H1 (cell line): ENCODE measurements around the gene CYP17A1. TPM values are rescaled to one million over a fixed set of nuclear protein-coding genes. Genes with fewer than 3 reads are reported as not detected.

Experiments used
- GABPA ChIP-seq: IDR thresholded peaks from 2 replicates; pipeline ENCODE4 v1.6.1; 2011; ENCODE audit warnings: mild to moderate bottlenecking, low read length, moderate library complexity, borderline replicate concordance; ENCODE audit not compliant: insufficient read depth
- GTF2F1 ChIP-seq: IDR thresholded peaks from 2 replicates; pipeline ENCODE4 v1.6.1; 2012; ENCODE audit warnings: low read depth, low read length, improper control_type of control experiment, borderline replicate concordance
- HDAC2 ChIP-seq, 2 experiments: fragments of 300-600 bp in 1 of 2; sonication (generic) in 1 of 2; IDR thresholded peaks; 2 replicates each; pipeline ENCODE4 v1.6.1; 2011 to 2012; ENCODE audit warnings: low read depth in 2 of 2, low read length in 2 of 2, mild to moderate bottlenecking in 2 of 2, moderate library complexity in 2 of 2, borderline replicate concordance in 1 of 2, inconsistent platforms in 1 of 2
- JUN ChIP-seq: IDR thresholded peaks from 2 replicates; pipeline ENCODE4 v1.6.1; 2011; ENCODE audit warnings: low read depth, mild to moderate bottlenecking, improper control_type of control experiment, low read length
- TAF1 ChIP-seq: IDR thresholded peaks from 2 replicates; pipeline ENCODE4 v1.6.1; 2011; ENCODE audit warnings: mild to moderate bottlenecking, low read depth, low read length
- polyA plus RNA-seq, 7 experiments: library from polyadenylated mRNA; depleted of rRNA in 3 of 7; stranded (reverse) in 5 of 7; unstranded in 2 of 7; fragments of >200 nt in 5 of 7; fragments of 200-250 nt in 2 of 7; gene quantifications; 1 replicate in 5 of 7; 2 replicates in 1 of 7; 4 replicates in 1 of 7; pipeline versions ENCODE4 v1.2.1 to v1.2.3, GENCODE V29; 2011 to 2013; ENCODE audit warnings: missing spikeins in 2 of 7, mixed read lengths in 2 of 7
- total RNA-seq: library from RNA; stranded (reverse); fragmentation: NEBNext Ultra II Directional; extraction: Animal tissue kit (Norgen Biotek cat#: 25700); gene quantifications from 2 replicates; pipeline ENCODE4 v1.2.1, GENCODE V29; 2021

CYP17A1 gene
- total and polyA plus RNA-seq, 2 of the 8 experiments (the other 6 are each of a cell fraction or from before 2014, with no cell fraction given), result not detected

GRCh38 chr10:102819054-102819453 is 18.2 kb downstream of the CYP17A1 start (continued):
- TF ChIP-seq JUN (no peak), GTF2F1 (no peak), GABPA (no peak), TAF1 (no peak), HDAC2 (IDR thresholded peaks at IDR 0.05; ENCODE audit: borderline replicate concordance in 1 of 2, low read depth in 2 of 2, low read length in 2 of 2) (no peak)
